HG03139 (cell line): ENCODE data around the gene RANBP17.
"Not testable (repeated sequence)": the region's sequence is repeated elsewhere in the genome, so short reads cannot be mapped to it uniquely, and the experiment has no call there.

Source experiments
- ATAC-seq: cut with Tn5 transposase; IDR thresholded peaks from one replicate; pipeline ENCODE4 v1.9.1; 2021; ENCODE audit not compliant: unreplicated experiment

RANBP17 gene

DNA sequence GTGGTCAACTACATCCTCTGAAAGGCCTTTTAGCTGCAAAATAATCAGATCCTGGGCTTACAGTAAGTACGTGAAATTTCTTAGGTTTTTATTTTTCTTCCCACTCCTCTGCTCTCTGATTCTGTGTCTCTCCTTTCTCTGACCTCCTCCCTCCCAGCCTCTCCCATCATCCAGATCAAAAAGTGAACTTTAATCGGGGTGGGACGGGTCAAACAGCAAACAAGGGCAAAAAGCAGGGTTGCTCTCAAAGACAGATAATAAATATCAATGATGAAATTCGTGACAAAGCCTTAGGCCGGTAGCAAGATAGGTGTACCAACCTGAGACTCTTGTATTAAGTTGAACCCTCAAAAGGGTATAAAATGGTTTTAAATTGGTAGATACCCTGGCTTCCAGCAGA is 76.1 kb downstream of the RANBP17 start:
- ATAC-seq = no peak

- ATAC-seq = no peak
These were observed 77.4 kb downstream of the RANBP17 start for GRCh38 chr5:170939178-170939577.

GRCh38 chr5:170941788-170942187 is 80.0 kb downstream of the RANBP17 start:
- no peak for ATAC-seq

DNA sequence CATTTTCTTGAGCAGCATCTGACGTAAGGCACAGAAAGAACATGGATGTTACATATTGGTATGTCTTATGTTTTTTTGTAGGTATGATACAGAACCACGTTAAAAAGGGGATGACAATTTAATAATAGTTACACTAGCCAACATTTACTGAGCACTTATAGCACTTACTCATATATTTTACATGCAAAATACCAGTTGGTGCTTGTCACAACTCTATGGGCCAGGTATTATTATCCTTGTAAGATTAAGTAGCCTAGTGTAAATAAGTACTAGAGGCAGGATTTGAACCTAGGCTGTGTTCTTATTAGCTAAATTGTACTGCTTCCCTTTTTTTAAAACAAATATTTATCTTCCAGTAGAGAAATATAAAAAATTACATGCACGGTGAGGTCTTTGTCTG is 83.5 kb downstream of the RANBP17 start:
- ATAC-seq = no peak

DNA sequence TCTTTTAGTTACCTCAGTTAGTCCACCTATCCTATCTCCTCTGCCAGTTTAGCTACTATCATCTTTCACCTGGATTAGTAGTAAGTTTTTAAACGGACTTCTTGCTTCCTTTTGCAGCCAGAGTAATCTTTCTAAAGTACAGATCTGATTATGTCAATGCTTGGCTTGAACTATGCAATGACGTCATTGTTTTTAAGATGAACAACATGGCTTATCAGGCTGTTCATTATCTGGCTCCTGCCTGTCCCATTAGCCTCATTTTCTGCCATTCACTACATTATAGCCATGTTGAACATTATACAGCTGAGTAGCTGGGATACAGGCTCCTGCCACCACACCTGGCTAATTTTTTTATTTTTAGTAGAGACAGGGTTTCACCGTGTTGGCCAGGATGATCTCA is 98.7 kb downstream of the RANBP17 start:
- ATAC-seq = no peak

- no peak for ATAC-seq
These were observed 101.7 kb downstream of the RANBP17 start for GRCh38 chr5:170963521-170963920.

DNA sequence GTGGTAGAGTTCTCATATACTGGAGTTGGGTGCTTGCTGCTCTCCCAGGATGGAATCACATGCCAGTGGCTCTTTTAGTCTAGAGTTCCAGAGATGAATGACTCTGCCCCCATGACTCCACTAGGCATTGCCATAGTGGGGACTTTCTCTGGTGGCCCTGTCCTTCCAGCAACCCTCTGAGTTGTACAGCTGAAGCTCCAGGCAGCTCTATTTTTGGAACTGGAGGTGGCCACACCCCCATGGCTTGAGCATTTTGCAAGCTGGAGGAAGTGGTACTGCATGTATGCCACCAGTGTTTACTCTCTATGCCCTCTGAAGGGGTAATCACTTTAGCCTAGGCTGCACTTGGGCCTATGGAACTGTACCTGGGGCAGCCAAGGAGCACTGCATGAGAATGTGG is 112.6 kb downstream of the RANBP17 start:
- ATAC-seq = no peak

DNA sequence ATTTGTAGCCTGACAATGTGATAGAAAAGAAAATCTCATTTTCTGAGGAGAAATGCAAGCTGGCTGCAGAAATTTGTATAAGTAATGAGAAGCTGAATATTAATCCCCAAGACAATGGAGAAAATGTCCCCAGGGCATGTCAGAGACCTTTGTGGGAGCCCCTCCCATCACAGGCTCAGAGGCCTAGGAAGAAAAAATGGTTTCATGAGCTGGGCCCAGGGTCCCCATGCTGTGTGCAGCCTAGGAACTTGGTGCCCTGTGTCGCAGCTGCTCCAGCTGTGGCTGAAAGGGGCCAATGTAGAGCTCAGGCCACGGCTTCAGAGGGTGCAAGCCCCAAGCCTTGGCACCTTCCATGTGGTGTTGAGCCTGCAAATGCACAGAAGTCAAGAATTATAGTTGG is 118.4 kb downstream of the RANBP17 start:
- ATAC-seq = not testable (repeated sequence)

GRCh38 chr5:170985486-170985885 is 123.7 kb downstream of the RANBP17 start:
- ATAC-seq = no peak

DNA sequence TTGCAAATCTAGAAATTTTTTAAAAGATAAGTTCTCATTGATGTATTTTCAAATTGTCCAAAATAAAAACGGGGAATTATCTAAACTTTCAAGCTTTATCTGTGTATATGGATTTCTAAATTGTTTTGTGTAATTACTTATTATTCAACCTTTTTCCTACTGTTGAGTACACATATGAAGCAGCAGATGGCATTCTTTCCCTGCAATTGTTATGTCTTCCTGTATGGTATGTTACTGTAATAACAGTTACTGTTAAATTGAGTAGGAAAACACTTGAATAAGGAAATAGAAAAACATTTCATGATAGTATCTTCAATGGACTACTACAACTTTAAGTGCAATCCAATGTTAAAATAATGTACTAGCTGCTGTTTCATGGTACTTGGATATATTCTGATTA is 124.8 kb downstream of the RANBP17 start:
- ATAC-seq = no peak

DNA sequence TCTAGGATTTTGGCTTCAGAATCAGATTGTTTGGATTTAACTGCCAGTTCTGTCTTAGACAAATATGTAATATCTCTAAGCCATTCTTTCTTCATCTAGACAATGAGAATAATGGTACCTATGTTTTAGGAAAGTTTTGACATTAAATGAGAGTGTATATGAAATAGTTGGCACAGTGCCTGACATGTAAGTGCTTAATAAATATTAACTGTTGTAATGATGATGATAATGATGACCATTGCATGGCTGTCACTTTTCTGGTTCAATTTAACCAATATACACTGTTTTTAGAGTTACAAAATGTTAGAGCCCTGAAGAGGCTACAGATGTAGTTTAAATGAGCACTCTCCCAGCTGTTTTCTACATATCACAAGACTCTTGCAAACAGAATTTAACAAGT is 131.7 kb downstream of the RANBP17 start:
- no peak for ATAC-seq

DNA sequence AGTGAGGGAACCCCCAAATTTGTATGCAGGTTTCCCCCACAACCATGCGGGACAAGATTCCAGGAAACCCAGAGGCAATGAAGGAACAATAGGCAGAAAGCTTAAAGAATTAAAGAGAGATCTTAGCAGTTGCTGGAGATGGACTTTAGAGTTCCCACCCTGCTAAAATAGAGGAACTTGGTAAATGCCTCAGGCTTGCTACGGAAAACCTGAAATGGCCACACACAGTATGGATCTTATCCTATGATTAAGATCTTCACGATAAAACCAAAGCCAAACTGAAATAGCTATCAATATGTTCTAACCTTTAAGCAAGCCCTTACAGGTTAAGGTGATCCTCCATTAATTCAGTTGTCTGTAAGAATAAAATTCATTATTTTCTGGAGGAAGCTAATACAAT is 148.3 kb downstream of the RANBP17 start:
- no peak for ATAC-seq

DNA sequence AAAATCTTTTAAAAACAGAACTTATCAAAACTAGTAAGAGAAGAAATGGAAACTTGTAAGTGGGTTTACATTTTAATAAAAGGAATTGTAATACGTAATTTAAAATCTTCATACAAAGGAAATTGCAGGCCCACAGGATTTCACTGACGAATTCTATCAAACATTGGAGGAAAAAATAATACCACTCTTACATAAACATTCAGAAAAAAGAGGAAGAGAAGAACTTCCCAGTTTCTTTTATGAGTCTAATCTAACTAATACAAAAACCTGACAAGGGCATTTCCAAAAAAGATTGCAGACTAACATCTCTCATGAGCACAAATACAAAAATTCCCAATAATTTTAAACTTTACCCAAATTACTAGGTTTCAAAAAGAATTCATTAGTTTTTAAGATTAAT is 149.0 kb downstream of the RANBP17 start:
- ATAC-seq = no peak

- no peak for ATAC-seq
These were observed 161.7 kb downstream of the RANBP17 start for GRCh38 chr5:171023508-171023907.

DNA sequence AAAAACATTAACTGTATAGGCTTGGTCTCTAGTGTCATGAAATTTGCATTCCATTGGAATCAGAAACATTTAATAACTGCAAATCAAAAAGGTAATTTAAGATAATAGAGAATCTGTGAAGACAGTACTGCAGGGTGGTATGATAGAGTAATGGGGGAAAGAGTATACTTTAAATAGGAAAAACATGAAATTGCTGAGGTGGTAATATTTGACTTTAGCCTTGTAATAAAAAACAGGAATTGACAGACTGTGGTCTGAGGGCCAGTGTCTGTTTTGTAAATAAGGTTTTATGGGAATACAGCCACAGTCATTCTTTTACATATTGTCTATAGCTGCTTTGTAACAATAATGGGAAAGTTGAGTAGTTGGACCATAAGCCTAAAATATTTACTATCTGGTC is 162.3 kb downstream of the RANBP17 start:
- no peak for ATAC-seq

DNA sequence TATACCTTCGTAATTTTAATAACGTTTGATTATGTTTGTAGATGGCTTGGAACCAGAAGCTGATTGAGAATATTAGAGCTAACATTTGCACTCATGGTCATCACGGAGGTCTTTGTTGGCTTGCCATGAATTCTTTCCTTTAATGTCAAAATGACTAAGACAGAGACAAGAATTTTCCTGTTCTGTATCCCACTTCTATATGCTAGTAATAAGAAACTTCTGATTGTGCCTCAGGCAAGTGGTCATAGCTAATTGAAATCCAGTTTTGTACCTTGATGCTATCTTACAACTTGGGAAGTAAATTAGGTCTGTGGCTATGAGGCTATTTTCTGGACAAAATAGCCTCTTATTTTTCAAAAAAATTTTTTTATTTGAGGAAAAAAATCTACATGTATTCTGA is 167.6 kb downstream of the RANBP17 start:
- no peak for ATAC-seq

- no peak for ATAC-seq
These were observed 170.2 kb downstream of the RANBP17 start for GRCh38 chr5:171031977-171032376.

DNA sequence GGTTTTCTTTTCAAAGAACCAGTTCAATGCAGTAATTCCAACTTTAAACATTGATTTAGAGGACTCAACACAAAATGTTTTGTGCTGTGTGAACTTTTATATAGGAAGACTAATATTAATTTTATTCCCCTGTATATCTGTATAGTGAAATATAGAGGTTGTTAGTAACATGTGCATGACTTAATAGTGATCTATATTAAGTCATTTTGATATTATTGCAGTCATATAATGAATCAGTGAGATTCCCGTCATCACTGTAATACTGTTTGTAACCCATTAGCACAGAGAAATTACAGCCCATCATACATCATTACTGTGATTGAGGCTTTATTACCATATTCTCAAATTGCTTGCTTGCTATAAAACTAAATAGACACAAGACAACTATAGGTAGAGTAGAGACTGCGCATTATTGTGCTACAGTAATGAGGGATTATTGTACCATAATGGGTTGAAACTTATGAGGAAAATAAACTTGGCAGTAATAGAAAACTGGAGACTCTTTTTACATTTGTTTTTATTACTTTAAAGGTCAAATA is 170.7 kb downstream of the RANBP17 start:
- ATAC-seq = no peak

DNA sequence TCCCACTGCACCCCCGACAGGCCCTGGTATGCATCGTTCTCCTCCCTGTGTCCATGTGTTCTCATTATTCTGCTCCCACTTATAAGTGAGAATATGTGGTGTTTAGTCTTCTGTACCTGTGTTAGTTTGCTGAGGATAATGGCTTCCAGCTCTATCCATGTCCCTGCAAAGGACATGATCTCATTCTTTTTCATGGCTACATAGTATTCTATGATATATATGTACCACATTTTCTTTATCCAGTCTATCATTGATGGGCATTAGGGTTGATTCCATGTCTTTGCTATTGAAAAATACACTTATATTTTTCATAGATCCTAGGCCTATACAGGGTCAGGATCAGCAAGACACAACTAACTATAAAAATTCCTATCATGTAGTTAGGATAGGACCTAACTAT is 180.1 kb downstream of the RANBP17 start:
- not testable (repeated sequence) for ATAC-seq

DNA sequence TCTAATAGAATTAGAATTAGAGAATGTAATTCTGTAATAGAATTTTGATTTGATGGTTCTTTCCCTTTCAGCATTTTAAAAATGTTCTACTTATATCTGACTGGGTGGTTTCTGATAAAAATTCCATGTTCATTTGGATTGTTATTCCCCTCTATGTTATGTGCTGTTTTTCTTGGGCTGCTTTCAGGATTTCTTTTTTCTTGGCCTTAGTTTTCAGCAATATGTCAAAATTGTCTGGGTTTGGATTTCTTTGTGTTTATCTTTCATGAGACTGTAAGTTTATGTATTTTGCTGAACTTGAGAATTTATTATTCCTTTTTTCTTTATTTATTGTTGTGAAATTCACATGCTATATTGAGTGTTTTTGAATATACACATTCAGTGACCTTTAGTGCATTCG is 189.1 kb downstream of the RANBP17 start:
- ATAC-seq = no peak

GRCh38 chr5:171055875-171056454 is 194.1 kb downstream of the RANBP17 start:
- no peak for ATAC-seq

- ATAC-seq = no peak
These were observed 205.8 kb downstream of the RANBP17 start for GRCh38 chr5:171067540-171068130.

GRCh38 chr5:171074747-171075146 is 212.9 kb downstream of the RANBP17 start:
- no peak for ATAC-seq
